WTC11 (cell line): ENCODE results near the gene ATP6V1C2. TPM values are rescaled to one million over a fixed set of nuclear protein-coding genes. Genes with fewer than 3 reads are reported as not detected.

Experiments
- ATAC-seq: fragments of 200-7000 bp; cut with Tn5 transposase; 2 replicates; pipeline ENCODE4 v1.10.0; 2021; ENCODE audit warnings: mild to moderate bottlenecking, moderate library complexity
- CTCF ChIA-PET: fragments of 300-600 bp; sonication (Branson Sonifier 250); formaldehyde crosslinking; loops from one replicate; lab custom pipeline; 2021; ENCODE audit warnings: antibody characterized with exemption; lab: Charles Lee
- POLR2A ChIA-PET: fragments of 350-600 bp; sonication (Branson Sonifier 250); formaldehyde crosslinking; loops from one replicate; lab custom pipeline; 2021; ENCODE audit warnings: antibody characterized with exemption; lab: Charles Lee
- DNase-seq: peaks from one replicate; pipeline ENCODE4 v3.0.0; 2021; ENCODE audit warnings: low spot score
- H3K27ac Mint-ChIP-seq: 2 replicates; pipeline ENCODE4 v1.8.0; 2021; ENCODE audit warnings: mixed read lengths
- H3K27me3 Mint-ChIP-seq: 2 replicates; pipeline ENCODE4 v1.8.0; 2021; ENCODE audit warnings: low read depth, mild to moderate bottlenecking, moderate library complexity, mixed read lengths
- H3K36me3 Mint-ChIP-seq: 2 replicates; pipeline ENCODE4 v1.8.0; 2021; ENCODE audit warnings: mixed read lengths
- H3K4me1 Mint-ChIP-seq: 2 replicates; pipeline ENCODE4 v1.8.0; 2022; ENCODE audit warnings: mixed read lengths
- H3K4me3 Mint-ChIP-seq: 2 replicates; pipeline ENCODE4 v1.8.0; 2021; ENCODE audit warnings: mild to moderate bottlenecking, moderate library complexity, mixed read lengths
- H3K9me3 Mint-ChIP-seq: 2 replicates; pipeline ENCODE4 v1.8.0; 2021; ENCODE audit warnings: mixed read lengths
- CTCF ChIP-seq: fragments of 200-600 bp; IDR thresholded peaks from 2 replicates; pipeline ENCODE4 v1.8.0; 2022; ENCODE audit warnings: antibody characterized with exemption
- ELF4 ChIP-seq: sonication (generic); formaldehyde crosslinking; IDR thresholded peaks from 2 replicates; pipeline ENCODE4 v1.8.1; 2022; ENCODE audit warnings: low read depth, mild to moderate bottlenecking, moderate library complexity, missing genetic modification reagents
- ESRRA ChIP-seq: sonication (generic); formaldehyde crosslinking; IDR thresholded peaks from 2 replicates; pipeline ENCODE4 v1.8.1; 2022; ENCODE audit warnings: mild to moderate bottlenecking, missing genetic modification reagents, borderline replicate concordance
- GRHL2 ChIP-seq: fragments of 250-450 bp; sonication (Bioruptor Pico); IDR thresholded peaks from 2 replicates; pipeline ENCODE4 v1.8.0; 2022; ENCODE audit warnings: mild to moderate bottlenecking, moderate library complexity; ENCODE audit not compliant: insufficient replicate concordance, severe bottlenecking
- IRF2 ChIP-seq: sonication (generic); formaldehyde crosslinking; IDR thresholded peaks from 2 replicates; pipeline ENCODE4 v1.8.0; 2022; ENCODE audit warnings: low read depth, missing genetic modification reagents, borderline replicate concordance
- JAZF1 ChIP-seq: fragments of 250-450 bp; sonication (Bioruptor Pico); IDR thresholded peaks from 2 replicates; pipeline ENCODE4 v1.9.0; 2021; ENCODE audit warnings: moderate library complexity, mild to moderate bottlenecking, inconsistent platforms
- NFATC4 ChIP-seq: fragments of 250-450 bp; sonication (Bioruptor Pico); IDR thresholded peaks from 2 replicates; pipeline ENCODE4 v1.9.0; 2021; ENCODE audit warnings: mild to moderate bottlenecking
- TP53 ChIP-seq: sonication (generic); formaldehyde crosslinking; IDR thresholded peaks from 2 replicates; pipeline ENCODE4 v1.8.1; 2023; ENCODE audit warnings: mild to moderate bottlenecking, missing genetic modification reagents
- ZNF396 ChIP-seq: fragments of 250-450 bp; sonication (Bioruptor Pico); IDR thresholded peaks from 2 replicates; pipeline ENCODE4 v1.8.0; 2021; ENCODE audit warnings: mild to moderate bottlenecking, moderate library complexity, borderline replicate concordance
- total RNA-seq: library from RNA; stranded (reverse); gene quantifications from 3 replicates; pipeline ENCODE4 v1.2.3, GENCODE V29; 2021
- TF ChIP-seq, protein P1 (sequence below): sonication (generic); formaldehyde crosslinking; IDR thresholded peaks from 2 replicates; pipeline ENCODE4 v1.8.0; 2022; ENCODE audit warnings: missing genetic modification reagents
- TF ChIP-seq, protein P2 (sequence below): sonication (generic); formaldehyde crosslinking; IDR thresholded peaks from 2 replicates; pipeline ENCODE4 v1.8.1; 2023; ENCODE audit warnings: mild to moderate bottlenecking, missing genetic modification reagents, moderate library complexity
- TF ChIP-seq, protein P3 (sequence below): fragments of 250-450 bp; sonication (Bioruptor Pico); IDR thresholded peaks from 2 replicates; pipeline ENCODE4 v1.9.0; 2021; ENCODE audit warnings: mild to moderate bottlenecking, borderline replicate concordance
- TF ChIP-seq, protein P4 (sequence below): fragments of 250-450 bp; sonication (Bioruptor Pico); IDR thresholded peaks from 2 replicates; pipeline ENCODE4 v1.9.0; 2021; ENCODE audit warnings: moderate library complexity, mild to moderate bottlenecking, inconsistent platforms, borderline replicate concordance

Gene ATP6V1C2
- total RNA-seq, 1 experiment from 2014 or later, result 0.42 TPM

- POLR2A ChIA-PET, result no interaction called here
Observed at GRCh38 chr2:10814571-10815331, 93.3 kb downstream of the ATP6V1C2 start.

More at GRCh38 chr2:10814571-10815331, 93.3 kb downstream of the ATP6V1C2 start:
- H3K36me3 Mint-ChIP-seq, result 0 out of 2 replicates have a peak, but pooled peaks cover 3% of the 10 kb centered on the region
- ATAC-seq (peak; percentile 1; the same call in 1 of the 2 replicates), DNase-seq (no peak)
- no peaks in the 10 kb centered on the region for H3K27me3 Mint-ChIP-seq
- no peak for TF ChIP-seq ZNF396
- no peak for TF ChIP-seq CTCF
- no peak for TF ChIP-seq ELF4
- no peak for TF ChIP-seq ESRRA (CRISPR knock-in tag)
- TF ChIP-seq, protein P1, sequence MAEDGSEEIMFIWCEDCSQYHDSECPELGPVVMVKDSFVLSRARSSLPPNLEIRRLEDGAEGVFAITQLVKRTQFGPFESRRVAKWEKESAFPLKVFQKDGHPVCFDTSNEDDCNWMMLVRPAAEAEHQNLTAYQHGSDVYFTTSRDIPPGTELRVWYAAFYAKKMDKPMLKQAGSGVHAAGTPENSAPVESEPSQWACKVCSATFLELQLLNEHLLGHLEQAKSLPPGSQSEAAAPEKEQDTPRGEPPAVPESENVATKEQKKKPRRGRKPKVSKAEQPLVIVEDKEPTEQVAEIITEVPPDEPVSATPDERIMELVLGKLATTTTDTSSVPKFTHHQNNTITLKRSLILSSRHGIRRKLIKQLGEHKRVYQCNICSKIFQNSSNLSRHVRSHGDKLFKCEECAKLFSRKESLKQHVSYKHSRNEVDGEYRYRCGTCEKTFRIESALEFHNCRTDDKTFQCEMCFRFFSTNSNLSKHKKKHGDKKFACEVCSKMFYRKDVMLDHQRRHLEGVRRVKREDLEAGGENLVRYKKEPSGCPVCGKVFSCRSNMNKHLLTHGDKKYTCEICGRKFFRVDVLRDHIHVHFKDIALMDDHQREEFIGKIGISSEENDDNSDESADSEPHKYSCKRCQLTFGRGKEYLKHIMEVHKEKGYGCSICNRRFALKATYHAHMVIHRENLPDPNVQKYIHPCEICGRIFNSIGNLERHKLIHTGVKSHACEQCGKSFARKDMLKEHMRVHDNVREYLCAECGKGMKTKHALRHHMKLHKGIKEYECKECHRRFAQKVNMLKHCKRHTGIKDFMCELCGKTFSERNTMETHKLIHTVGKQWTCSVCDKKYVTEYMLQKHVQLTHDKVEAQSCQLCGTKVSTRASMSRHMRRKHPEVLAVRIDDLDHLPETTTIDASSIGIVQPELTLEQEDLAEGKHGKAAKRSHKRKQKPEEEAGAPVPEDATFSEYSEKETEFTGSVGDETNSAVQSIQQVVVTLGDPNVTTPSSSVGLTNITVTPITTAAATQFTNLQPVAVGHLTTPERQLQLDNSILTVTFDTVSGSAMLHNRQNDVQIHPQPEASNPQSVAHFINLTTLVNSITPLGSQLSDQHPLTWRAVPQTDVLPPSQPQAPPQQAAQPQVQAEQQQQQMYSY (CRISPR knock-in tag), result no peak
- TF ChIP-seq GRHL2 (CRISPR knock-in tag), result no peak
- no peak for TF ChIP-seq TP53 (CRISPR knock-in tag)
- TF ChIP-seq JAZF1, result no peak
- TF ChIP-seq, protein P2, sequence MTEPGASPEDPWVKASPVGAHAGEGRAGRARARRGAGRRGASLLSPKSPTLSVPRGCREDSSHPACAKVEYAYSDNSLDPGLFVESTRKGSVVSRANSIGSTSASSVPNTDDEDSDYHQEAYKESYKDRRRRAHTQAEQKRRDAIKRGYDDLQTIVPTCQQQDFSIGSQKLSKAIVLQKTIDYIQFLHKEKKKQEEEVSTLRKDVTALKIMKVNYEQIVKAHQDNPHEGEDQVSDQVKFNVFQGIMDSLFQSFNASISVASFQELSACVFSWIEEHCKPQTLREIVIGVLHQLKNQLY, result no peak
- no peak for TF ChIP-seq IRF2 (CRISPR knock-in tag)
- no peak for TF ChIP-seq NFATC4 (CRISPR knock-in tag)
- TF ChIP-seq, protein P3, sequence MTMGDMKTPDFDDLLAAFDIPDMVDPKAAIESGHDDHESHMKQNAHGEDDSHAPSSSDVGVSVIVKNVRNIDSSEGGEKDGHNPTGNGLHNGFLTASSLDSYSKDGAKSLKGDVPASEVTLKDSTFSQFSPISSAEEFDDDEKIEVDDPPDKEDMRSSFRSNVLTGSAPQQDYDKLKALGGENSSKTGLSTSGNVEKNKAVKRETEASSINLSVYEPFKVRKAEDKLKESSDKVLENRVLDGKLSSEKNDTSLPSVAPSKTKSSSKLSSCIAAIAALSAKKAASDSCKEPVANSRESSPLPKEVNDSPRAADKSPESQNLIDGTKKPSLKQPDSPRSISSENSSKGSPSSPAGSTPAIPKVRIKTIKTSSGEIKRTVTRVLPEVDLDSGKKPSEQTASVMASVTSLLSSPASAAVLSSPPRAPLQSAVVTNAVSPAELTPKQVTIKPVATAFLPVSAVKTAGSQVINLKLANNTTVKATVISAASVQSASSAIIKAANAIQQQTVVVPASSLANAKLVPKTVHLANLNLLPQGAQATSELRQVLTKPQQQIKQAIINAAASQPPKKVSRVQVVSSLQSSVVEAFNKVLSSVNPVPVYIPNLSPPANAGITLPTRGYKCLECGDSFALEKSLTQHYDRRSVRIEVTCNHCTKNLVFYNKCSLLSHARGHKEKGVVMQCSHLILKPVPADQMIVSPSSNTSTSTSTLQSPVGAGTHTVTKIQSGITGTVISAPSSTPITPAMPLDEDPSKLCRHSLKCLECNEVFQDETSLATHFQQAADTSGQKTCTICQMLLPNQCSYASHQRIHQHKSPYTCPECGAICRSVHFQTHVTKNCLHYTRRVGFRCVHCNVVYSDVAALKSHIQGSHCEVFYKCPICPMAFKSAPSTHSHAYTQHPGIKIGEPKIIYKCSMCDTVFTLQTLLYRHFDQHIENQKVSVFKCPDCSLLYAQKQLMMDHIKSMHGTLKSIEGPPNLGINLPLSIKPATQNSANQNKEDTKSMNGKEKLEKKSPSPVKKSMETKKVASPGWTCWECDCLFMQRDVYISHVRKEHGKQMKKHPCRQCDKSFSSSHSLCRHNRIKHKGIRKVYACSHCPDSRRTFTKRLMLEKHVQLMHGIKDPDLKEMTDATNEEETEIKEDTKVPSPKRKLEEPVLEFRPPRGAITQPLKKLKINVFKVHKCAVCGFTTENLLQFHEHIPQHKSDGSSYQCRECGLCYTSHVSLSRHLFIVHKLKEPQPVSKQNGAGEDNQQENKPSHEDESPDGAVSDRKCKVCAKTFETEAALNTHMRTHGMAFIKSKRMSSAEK (CRISPR knock-in tag), result no peak
- TF ChIP-seq, protein P4, sequence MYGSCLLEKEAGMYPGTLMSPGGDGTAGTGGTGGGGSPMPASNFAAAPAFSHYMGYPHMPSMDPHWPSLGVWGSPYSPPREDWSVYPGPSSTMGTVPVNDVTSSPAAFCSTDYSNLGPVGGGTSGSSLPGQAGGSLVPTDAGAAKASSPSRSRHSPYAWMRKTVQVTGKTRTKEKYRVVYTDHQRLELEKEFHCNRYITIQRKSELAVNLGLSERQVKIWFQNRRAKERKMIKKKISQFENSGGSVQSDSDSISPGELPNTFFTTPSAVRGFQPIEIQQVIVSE (CRISPR knock-in tag), result no peak
- peak overlapping the region; percentile 96 for H3K27ac Mint-ChIP-seq
- H3K4me3 Mint-ChIP-seq, result peak overlapping the region; percentile 54
- CTCF ChIA-PET, result interaction anchor here (0.9 to 4.2 kb wide), 10 partner anchors 10 to 318 kb away, joined by 3 to 65 read pairs (median 6); a partner anchor contains a TSS
- H3K9me3 Mint-ChIP-seq, result no peaks in the 10 kb centered on the region
- H3K4me1 Mint-ChIP-seq, result peaks cover 31% of the 10 kb centered on the region
